GM18867 (cell line): ENCODE measurements around the gene LRP1B.

Source experiments
- ATAC-seq: cut with Tn5 transposase; IDR thresholded peaks from one replicate; pipeline ENCODE4 v1.9.1; 2021; ENCODE audit warnings: mild to moderate bottlenecking, moderate library complexity; ENCODE audit not compliant: unreplicated experiment

LRP1B gene

DNA sequence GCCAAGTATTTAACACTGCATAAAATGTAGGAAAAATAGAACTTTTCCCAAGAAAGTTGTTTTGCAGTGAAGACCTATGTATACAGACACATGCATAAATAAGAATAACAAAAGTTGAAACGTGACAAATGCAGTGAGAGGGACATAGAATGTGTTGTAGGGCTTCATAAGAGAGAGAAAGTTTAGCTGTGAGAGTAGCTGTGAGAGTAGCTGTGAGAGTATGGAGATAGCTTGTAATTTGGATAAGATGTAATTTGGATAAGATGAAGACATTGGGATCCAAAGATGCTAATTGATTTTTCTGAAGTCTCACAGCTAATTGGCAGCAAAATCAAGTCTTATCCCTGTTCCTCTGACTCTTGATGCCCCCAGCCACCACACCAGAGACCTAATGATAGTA lies 170.9 kb downstream of the LRP1B start:
- no peak for ATAC-seq

DNA sequence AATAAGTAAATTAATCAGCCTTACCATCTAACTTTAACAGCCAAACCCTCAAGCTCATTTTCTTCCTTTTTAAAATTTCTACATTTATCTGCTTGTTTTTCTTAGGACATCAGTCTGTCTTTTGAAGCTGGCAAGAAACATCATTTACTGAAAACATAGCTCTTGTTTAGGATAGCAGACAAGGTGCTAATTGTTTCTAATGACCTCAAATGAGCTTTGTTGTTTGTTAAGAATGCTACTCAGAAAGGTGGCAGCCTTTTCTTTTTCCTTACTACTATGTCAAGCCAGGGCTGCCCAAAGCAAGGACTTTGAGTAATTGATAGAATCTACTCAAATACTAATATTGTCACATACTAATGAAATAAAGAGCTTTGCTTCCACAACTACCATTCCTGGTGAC lies 171.8 kb downstream of the LRP1B start:
- no peak for ATAC-seq

DNA sequence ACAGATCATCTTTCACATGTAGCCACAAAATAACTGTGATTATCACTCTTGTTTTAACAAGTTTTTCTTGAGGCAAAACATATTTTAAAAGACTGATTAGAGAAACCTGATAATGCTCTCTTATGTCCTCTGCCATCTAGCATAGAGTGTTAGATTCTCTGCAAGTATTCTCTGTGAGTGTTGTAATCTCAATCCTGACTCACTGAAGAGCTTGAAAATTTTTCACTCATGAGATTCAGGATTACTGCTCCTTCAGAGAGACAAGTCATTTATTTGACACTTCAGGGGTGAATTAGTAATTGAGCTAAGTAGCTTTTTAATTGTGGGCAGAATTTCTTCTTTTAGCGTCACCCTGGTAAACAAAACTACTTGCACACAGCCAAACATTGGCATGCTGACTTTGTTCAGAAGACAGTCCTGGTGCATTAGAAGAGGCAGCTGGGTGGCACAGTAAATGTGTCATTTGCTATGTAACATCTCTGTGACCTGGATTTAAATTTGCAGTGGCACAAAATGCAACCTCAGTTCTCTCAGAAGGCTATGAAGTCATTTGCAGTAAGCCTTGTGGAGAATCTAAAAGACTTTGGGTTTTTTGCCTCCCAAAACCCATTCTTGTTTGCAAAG lies 172.9 kb downstream of the LRP1B start:
- no peak for ATAC-seq

DNA sequence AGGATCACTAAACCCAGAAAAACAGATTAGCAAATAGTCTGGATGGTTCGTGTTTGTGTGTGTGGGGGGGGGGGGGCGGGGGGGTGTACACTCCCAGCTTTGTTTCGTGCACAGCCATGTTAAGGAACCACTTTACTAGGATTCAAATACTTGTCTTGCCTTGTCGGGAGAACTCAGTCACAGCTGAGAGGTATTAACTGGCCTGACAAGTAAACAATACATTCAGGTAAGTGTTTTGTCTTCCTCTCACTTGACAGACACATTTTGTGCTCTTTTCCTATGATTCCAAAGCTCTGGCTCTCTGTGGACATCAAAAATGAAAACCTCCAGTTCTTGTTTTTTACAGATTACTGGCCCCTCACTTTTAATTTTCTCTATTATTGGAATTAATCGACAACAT lies 173.5 kb downstream of the LRP1B start:
- ATAC-seq = no peak

DNA sequence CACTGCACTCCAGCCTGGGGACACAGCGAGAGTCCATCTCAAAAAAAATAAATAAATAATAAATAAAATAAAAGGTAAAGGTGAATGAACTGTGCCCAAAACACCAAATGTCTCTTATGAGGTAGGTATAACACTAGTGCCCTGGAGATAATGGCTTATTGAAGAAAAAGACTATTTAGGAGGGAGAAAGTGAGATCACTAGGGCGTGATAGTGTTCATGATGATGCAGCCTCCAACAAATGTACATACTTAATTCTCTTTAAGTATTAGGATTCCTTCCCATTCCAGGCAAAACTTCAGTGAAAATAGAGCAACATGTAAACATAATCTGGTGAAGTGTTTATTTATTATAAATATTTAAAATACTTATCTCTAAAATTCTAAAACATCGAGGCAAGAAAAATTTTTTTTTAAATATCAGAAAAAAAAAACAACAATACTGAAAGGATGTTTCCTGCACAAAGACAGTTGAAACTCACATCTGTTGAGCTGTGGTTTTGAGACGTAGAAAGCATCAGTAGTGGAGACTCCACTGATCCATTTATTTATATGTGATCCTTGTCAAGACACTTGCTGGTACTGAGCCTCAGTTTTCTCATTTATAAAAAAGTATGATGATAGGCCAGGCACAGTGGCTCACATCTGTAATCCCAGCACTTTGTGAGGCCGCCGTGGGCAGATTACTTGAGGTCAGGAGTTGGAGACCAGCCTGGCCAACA lies 183.3 kb downstream of the LRP1B start:
- no peak for ATAC-seq

DNA sequence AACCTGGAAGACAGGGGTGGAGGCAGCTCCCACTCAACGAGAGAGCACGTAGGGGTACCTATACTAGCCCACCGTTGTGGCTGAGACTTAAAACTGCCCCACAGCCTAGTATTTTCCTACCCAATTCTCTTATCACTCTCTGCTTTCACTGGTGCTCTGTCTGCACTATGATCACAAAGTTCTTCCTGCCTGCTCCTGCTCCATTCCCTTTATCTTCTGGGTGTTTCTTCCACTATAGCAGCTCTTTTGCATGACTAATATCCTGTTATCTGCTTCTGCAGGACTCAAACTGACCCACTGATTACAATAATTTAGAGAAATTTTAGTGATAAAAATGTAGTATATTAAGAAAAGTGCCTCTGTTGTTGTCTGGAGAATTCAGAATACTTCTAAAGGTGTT lies 184.8 kb downstream of the LRP1B start:
- no peak for ATAC-seq

DNA sequence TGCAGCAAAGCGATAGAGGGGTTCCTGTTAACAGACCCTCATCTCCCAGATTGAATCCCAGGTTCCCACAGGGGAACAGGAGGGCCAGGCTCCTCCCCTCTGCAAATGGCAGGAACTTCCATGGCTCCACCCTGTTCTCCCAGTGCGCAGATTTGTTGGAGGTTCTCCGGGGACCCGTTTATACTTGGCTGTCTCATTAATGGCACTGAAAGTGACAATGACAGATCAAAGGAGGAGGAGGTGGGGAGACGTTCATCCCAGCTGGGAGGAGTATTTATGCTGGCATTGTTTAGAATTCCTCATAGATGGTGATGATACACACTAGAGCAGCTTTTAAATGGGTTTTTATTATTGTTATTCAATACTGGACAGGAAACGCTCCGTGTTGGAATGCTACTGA lies 186.9 kb downstream of the LRP1B start:
- ATAC-seq = no peak

DNA sequence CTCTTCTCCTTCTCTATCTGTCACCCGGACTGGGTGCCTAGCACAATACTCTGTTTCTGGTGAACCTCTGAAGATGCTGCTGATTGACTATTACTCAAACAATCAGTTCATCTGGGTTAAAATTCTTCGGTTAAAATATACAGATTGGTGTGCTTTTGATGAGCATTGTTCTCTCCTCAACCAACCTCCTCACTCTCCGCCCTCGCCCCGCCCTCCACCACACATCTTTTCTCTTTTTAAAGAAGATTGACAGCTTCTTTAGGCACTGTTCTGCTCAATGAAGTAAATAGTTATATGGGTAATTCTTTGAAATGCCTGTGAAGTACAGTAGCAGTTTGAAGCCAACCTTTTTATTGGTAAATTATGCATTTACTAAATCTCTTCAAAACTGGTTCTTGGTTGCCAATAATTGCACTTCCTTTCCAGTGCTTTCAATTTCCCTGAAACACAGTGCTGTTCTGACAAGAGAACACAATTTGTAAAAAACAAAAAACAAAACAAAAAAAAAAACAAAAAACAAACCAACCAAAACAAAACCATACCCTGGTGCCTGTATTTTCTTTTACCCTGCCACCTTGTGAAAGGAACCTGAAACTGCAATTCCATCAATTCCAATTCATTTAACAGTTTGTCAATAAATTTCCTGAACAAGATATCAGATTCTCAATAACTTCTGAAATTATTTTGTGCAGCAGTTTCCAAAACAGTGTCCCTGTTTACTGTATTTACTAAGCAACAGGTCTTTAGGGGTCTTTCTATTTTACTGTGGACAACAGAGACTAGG lies 188.6 kb downstream of the LRP1B start:
- no peak for ATAC-seq

DNA sequence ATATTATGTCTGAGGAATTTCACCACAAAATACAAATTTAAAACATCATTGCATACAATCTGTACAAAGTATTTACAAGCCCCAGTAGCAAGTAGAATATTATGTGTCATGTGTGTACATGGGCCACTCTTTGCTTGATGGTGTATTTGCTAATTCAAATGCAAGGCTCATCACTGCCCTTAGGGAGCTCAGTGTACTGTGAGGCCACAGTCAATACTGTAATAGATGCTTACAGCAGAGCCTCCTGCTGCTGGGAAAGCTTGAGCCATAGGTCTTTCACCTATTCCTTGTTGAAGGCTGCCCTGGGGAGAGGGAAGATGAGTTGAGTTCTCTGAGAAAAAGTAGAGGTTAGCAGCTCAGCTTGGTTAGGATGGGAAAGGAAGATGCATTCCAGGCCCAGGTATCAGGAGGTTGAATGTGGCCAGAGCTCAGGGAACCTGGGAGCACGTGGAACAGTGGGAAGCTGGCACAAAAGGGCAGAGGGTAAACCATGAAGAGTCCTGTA lies 189.6 kb downstream of the LRP1B start:
- ATAC-seq = no peak

DNA sequence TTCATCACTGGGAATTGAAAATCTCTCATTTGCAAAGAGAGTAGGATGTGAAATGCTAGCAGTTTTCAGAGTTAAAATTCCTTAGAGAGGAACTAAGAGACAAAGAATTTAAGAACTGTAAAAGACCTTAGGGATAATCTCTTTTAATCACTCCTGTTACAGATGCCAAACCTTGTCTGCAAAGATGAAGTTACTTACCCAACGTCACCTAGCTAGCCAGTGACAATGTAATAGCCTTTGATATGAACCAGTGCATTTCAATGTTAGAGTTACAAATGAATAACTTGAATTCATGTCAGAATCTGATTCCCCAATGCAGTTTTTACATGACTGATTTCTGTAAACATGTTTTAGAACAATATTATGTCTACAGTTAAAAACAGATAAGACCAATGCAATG lies 190.1 kb downstream of the LRP1B start:
- no peak for ATAC-seq

DNA sequence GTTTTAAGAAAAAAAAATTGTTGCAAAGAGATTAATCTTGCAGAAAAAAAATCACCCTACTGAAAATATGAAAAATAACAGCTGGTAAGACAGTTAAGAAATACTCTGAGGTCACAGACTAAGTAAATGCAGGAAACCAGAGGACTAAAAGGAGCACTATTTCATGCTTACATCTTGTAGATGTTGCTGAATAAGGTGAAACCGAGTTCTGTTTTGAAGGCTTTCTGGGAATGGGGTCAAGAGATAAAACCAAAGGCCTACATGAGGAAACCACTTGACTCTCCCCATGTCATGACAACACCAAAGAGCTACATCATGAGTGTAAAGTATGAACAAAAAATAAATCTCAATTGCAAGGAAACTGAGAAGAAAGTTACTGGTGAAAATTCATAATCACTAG lies 197.6 kb downstream of the LRP1B start:
- ATAC-seq = no peak

DNA sequence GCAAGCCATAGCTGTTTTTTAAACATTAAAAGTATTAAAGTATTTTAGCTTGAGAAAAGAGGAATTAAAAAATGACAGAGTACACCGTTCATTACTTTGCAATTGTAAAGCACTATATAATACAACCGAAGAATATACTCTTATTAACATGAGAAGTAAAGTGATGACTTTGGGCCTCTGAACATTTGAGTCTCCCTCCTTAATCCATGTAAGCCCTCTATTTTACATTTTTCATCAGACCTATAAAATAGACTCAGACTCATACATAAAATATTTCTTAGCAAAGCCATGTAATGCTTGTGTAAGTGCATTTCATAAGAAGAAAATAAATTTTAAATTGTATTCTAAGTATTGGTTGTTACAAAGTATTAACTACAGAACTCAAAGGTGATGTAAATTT lies 198.6 kb downstream of the LRP1B start:
- ATAC-seq = no peak

DNA sequence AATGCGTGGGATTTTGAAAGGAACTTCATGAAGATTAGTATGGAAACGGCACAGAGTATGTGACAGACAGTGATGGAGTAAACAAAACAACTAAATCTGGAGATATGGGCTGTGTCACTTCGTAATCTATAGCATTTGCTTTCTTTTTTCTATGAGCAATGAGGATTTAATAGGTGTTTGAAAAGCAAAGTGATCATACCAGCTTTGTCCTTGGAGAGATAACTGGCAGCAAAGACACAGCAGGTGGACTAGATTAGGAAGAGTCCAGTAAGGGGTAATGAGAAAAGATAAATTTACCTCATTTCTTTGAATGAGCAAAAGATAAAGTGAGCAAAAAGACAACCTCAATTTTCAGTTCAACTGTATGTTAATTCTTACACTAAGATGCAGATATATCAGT lies 199.0 kb downstream of the LRP1B start:
- ATAC-seq = no peak

DNA sequence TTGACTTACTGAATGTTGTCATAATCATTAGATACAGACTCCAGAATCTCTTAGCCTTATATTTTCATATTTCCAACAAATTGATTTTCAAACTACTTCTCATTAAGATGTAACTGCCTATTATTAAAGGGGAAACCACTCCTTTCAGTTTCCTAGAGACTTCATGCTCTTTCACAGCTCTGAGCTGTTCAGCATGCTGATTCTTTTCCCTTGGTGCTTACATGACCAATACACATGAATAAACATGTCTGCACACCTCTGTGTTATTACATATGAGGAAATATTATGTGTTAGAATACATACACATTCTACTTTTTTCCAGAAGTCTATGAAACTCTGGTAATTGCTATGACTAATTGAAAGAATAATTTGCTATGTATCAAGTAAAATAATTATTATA lies 200.0 kb downstream of the LRP1B start:
- ATAC-seq = no peak

DNA sequence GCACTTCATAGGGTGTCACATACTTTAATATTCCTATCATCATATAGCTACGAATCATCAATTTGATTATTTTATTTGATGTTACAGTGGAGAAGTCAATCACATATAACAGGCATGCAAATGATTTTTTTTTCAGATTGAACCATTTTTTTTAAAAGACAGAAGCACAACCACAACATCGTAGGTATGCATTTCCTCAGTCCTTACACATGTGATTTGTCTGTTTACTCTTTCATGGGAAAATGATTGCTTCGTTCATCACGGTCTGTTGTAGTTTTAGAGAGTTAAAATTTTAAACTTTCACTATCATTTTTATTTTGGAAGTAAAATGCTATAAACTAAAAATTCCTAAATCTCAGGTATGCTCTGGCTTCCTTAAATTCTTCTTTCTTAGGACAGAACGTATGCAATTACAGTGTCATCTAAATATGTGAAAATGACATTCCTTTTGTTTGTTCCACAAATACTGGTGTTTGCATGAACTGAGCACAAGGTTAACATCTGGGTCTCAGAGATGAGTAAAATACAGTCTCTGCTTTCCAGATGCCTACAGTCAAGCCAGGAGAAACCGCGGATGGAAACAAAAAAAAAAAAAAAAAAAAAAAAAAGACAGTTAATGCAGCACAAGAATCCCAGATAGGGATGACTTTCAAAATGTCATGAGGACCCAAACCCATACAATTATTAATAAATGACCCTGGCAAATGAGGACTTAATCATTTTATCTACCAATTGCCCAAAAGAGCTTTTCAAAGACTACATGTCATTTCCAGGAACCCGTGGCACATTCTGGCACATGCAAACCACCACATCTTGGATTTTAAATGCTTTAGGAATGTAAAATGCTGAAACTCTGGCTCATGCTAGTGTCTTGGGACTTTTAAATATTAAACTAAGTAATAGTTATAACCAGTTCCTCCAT lies 201.2 kb downstream of the LRP1B start:
- ATAC-seq = no peak

DNA sequence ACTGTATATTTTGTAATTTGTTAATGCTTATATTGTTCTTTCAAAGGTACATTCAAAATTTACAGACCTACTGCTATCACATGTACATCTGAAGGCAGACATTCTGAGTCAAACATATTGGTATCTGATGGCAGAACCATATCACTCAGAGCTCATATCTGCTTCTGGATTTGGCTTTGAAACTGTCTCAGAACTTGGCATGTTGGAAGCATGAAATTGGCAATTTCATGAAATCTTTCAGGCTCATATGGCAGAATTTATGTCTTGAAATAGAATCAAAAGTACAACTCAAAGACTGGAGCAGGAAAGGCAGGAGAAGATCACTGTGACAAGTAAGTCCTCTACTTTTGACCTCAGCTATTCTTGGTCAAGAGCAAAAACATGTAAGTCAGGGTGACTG lies 202.3 kb downstream of the LRP1B start:
- ATAC-seq = no peak

DNA sequence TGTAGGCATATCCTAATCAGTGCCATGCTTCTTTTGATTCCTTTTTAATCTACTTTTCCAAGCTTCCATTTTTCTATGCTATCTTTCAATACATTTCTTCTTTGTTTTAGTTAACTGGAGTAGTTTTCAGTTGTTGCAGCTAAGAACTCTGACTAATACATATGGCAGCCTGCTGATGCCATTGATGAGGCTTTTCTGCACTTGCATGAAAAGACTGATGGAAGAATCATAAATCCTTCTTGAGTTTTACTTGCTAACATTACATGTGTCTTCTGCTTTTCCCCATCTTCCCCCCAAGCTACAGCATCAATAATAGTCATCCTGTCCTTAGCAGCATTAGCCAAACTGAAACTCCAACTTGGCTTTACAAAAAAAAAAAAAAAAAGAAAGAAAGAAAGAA lies 203.3 kb downstream of the LRP1B start:
- ATAC-seq = no peak

DNA sequence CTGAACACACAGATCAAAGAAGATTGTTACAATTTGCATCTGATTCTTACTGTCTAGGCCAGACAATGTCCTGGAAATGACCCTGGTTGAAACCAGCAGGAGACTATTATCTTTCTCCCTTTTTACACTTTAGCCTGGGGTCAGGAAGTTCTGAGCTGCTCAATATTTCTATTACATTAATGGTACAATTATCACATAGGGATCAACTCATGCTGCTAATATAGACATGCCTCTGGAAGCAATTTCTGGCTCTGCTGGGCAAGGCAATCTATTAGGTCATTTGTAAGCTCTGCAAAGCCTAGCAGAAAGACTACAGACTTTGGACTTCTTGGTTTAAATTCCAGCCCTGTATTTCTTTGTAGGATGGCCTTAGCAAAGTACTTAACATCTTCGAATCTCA lies 205.3 kb downstream of the LRP1B start:
- no peak for ATAC-seq

DNA sequence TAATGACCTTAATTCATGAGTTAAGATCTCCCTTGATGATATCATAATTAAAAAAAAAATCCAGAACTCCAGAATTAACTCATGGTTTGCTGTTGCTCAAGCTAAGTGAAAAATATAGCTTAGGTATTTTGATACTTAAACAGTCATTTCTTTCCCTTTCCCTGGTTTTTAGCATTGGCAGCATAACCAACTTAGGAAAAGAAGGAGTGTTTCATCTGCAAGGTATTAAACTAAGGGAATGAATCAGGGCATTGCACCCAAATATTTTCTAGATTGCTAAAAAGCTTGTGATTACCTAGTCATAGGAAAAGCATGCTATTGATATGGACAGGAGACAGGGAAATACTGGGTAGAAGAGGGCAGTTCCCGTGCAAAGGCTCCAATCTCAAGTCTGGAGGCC lies 207.2 kb downstream of the LRP1B start:
- no peak for ATAC-seq

DNA sequence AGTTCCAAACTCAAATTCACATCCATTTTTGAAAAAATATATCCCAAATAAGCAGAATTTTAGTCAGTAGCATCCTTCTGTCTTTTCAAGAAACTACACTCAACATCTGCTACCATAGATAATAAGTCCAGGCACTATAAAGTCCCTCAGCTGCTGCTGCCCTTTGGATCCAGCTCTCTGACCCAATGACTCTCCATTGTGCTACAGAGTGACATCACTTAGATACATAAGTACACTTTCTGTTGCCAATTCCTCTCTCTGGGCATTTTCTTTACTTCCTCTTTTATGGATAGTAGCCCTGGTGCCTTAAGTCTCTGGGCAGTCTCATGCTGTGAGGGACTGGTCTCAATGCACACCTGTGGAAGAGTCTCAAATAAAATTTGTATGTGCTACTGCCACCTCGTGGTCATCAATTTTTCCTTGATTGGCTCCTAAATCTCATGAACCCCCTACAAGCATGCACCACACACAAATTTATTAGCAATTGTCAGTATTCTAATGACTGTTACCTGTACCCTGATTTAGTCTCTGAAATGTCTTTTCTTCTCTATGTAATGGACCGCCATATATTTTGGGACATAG lies 219.2 kb downstream of the LRP1B start:
- ATAC-seq = peak; percentile 91

DNA sequence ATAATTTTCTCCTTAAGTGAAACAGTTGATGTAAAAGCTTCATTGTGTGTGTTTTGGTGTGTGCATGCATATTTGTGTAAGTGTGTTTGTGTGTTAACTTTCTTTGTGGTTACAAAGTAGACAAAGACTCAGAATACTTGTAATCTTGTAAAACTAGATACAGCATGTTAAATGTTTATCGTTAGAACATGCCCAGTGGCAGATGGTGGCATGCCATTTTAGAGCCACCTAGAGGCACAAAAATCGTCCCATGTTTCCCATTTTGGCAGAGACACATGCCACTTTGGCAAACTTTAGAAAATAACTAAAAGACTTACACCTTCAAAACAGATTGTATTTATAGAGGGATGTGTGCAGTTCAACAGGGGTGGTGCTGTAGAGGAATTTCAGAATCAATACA lies 224.1 kb downstream of the LRP1B start:
- no peak for ATAC-seq
